GM19328 (cell line): Measurements from ENCODE around the gene HHLA2.

Experiments used
- ATAC-seq: cut with Tn5 transposase; IDR thresholded peaks from one replicate; pipeline ENCODE4 v1.9.1; 2021; ENCODE audit warnings: mild to moderate bottlenecking, moderate library complexity; ENCODE audit not compliant: unreplicated experiment

The HHLA2 gene

DNA sequence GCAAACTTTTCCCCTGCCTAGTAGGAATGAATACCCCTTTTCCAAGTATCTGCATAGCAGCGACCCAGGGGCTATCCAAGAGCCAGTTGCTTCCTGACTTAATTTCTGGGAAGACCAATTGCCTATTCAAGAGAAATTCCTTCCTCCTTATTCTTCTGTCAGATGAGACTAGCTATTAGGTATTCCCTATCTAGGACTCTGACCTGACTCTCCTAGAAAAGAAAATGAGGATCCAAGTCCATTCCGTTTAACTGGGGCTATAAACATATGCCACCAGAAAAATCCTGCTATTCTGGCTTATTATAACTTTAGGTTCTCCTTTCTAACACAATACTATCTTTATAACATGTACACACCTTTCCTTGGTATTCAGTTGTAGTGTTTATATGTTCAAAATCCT, 1.7 kb downstream of the HHLA2 start:
- no peak for ATAC-seq

DNA sequence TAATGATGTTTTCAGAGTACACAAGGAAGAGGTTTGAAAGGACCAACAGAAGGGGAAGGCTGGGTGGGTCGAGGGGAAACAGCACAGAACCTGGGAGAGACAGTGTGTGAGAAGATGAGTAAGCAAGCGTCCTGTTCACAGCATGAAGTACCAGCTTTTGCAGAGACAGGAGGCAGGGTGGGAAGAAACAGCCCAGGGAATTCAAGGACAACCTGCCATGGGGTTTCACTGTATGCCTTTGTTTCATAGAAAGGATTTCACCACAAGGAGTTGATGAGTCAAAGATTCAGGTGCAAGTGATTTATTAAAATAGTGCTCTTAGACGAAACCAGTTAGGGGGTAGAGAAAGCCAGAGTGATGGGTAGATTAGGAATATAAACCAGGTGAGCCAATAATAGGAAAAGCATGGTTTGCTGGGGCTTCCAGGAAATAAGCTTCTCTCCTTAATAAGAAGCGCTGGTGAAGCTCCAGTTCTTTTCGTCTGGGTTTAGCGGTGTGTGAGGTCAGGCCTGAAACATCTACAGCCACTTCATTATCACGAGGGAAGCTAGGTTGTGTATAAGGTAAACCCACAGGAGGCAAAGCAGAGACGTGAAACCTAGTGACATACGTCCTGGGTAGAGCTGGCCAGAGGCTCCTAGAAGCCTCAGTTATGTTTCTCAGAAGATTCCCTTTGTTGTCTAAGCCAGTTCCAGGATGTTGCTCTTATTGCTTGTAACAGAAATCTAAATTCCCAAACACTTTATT, 3.9 kb downstream of the HHLA2 start:
- no peak for ATAC-seq

DNA sequence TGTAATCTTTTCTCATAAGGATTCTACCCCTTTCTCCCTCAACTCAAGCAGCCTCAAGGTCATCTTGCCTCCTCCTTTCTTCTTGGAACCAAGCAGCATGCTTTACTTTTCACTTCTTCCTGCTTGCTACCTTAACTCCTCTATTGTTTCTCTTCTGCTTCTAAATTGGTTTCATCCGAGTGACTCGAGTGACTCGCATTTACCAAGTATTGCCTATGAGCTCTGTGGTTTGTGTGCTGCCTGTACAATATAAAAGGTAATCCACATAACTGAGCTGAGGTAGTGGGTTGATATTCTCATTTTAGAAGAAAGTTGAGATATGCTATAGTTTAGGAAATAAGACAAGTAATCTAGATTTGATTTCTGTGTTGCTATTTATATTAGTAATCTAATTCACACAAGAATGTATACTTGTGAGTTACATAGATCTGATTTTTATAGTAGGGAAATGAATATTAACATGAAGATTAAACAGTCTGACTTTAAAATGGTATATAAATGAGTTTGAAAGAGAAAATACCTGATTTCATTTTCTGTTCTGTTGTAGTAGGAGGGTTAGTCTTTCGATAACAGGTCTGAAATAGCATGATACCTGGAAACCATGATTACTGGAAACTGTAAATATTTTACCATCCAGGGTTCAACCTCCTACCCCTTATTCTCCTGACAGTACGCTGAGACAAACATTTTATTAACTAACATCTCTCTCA, 5.5 kb downstream of the HHLA2 start:
- ATAC-seq: no peak

DNA sequence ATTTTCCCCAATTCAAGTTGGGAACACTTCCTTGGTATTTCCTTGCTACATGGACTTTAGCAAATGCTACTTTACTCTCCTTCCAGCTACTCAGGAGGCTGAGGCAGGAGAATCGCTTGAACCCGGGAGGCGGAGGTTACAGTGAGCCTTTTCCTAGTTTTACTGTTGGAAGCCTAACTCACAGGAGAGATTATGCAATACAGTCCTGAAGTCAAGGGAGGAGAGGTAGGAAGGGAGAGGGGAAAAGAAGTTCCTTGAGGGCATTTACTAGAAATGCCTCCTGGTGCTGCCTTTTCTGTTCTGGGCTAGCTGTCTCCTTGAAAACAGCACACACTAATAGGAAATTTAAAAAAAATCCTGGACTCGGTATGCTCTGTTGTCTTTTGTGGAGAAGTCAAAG, 6.2 kb downstream of the HHLA2 start:
- ATAC-seq: no peak

DNA sequence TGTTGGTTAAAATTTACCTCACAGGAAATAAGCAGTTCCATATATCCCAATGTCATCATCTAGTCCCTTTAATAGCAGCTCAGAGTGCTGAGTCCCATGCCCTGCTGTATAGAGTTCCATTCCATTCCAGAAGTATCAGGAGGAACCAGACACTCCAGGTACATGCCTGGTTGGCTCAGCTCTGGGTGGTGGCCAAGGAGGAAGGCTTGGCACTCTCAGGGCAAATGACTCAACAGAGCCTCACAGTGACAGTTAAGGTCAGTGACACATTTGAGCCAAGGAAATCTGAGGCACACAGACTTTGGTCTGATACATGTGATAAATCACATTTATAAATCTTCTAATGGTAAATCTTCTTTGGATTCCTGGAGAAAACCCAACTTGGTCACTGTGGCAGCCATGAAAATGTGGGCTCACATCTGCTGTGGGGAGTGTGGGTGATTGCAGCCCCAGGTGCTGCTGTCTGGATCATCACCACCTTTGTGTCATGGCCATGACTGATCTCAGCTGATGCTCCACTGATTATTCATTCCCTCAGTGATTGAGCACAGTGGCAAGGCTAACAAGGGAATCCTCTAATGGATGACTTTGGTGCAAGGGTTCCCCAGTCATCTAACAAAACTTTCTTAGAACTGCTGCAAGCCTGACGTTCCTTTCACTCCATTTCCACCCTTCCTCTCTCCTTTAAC, 9.3 kb downstream of the HHLA2 start:
- ATAC-seq: no peak

DNA sequence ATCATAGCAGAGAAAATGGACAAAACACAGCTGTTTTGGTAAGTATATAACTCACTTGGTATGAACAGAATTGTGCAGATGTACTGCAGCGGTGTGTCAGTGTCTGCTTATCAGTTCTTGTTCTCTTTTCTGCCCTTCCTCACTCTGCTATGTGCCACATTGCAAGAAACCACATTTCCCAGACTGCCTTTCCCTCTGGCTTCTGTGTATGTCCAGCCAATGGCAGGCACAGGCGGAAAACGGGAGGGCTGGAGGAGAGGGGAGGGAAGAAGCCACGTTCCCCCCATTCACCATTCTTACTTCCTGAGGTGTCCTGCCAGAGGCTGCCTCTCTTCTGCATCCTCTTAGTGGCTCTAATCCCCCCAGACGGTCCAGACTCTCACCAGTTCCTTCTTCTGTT, 15.4 kb downstream of the HHLA2 start:
- ATAC-seq: no peak

DNA sequence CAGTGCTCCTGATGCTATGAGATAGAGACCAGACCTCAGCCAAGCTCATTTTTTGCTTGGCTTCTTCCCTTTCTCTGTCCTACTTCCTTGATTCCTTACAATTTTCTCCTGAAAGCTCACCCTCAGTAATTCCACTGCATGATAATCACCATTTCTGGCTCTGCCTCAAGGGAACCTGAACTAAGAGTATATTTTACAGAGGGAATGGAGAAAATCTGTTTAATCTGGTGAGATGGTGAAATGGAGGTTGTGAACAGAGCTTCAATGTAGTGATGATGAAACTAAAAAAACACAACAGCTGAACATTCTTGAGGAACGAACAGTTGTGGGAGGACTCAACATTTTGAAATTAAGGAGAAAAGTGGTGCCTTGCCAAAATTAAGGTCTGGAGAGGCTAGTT, 16.3 kb downstream of the HHLA2 start:
- no peak for ATAC-seq

DNA sequence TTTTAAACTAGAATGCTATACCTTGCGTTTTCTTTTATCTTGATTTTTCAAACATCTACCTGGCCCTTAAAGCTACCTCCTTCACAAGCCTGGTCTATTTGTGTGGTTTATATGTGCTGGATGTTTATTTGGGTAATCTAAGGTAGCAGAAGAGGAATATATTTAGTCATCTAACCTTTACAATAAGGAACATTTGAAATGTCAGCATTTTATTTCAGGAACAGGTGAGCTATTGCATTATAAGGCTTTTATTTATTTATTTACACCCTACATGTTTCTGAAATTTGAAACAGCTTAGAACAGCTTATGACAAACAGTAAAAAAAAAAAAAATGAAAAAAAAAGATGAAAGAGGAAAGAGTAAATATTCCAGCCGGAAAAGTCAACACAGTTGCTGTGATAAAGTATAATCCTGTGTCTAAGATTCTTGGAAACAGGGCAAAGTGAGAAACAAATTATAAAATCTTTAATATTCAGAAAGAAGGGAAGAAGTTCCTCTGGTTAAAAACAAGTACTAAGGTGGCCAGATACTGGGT, 19.5 kb downstream of the HHLA2 start:
- ATAC-seq: no peak

DNA sequence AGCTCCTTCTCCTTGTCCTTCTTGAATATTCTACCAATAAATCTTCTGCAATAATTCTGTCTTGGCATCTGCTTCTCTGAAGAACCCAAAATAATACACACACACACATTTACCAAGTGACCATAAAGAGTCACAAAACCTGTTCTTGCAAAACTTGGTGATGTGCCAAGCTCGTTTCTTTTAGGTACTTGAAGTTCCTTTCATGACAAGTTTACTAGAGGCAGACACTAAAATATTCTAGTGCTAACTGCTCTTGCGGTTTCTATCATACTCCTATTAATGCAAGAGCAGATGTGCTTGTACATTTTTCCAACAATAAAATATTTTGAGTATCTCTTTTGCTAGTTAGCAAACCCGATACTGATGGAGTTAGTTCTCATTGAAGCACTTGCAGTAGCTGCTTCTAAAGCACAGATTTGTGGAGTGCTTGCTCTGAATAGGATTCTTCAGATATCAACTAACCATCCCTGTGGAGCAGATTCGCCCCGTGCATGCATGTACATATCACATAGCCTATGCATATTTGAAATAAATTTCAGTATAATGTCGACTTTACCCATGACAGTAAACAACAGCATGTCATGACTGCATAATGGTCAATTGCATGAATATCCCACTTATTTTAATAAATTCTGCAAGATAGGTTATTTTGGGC, 23.2 kb downstream of the HHLA2 start:
- ATAC-seq: no peak

DNA sequence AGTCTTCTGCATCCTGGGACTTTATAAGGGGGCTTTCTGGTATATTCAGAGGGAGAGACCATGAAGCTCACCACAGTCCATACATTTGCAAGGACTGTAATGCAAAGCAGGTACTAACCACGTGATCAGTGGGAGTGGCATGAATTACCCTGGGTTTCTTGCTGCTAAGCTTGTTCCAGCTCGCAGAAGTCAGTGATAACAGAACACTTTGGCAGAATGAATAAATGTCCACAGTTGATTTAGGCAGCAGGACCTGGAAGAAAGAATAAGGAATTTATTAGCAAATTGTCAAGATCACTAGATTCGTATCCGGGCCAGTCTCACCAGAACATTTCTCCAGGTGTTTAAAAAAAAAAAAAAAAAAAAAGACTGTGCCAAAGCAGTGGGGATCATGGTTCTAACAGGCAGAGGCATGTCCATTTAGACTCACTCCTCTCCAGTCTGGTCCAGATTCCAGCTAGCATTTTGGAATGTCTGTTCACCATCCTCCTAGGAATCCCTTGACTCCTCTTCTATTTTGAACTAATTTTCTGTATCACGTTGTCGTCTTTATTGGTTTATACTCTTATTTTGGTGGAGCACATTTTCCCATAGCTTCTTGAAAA, 24.5 kb downstream of the HHLA2 start:
- ATAC-seq: no peak

DNA sequence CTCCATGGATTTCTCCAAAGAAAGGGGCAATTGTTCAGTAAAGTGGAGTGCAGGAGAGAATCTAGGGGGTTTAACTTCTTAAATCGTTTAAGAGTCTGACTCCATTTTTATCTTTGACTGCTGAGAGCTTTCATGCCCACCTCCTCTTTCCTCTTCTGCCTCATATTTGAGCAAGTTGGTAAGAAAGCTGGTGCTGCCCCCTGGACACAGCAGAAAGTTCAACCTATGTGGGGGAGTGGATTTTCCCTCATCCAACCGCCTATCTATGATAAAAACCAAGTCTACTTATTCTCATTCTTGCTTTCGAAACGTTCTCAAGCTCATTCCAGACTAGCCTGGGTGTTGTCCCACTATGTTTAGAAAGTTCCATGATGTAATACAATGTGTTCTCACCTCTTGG, 26.0 kb downstream of the HHLA2 start:
- no peak for ATAC-seq

DNA sequence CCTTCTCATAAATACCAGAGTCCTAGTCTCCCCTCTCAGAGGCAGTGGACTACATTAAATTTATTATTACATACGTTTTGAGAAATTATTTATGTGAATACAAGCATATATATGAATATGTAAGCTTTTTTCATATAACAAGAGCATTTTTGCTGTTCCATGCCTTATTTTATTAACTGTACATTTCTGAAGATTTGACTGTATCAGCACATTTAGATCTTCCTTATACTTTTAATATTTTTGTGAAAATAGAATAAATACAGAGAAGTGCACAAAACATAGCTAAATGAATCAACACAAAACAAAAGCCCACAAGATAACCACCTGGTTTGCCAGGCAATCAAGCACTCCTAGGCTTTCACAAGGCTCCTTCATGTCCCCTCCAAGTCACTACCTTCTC, 27.8 kb downstream of the HHLA2 start:
- ATAC-seq: no peak

DNA sequence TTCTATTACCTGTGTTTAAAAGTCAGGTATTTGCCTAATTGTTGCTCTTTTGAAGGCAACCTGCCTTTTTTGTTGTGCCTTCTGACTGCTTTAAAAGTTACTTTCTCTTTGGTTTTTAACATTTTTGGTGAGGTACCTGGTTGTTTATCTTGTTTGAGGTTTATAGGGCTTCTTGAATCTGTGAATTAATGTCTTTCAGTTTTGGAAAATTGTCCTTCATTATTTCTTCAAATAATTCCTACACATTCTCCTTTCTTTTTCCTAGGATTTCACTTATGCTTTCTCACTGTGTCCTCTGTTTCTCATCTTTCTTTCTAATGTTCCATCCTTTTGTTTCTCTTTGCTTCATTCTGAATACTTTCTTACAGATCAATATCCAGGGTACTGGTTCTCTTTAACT, 30.8 kb downstream of the HHLA2 start:
- no peak for ATAC-seq

DNA sequence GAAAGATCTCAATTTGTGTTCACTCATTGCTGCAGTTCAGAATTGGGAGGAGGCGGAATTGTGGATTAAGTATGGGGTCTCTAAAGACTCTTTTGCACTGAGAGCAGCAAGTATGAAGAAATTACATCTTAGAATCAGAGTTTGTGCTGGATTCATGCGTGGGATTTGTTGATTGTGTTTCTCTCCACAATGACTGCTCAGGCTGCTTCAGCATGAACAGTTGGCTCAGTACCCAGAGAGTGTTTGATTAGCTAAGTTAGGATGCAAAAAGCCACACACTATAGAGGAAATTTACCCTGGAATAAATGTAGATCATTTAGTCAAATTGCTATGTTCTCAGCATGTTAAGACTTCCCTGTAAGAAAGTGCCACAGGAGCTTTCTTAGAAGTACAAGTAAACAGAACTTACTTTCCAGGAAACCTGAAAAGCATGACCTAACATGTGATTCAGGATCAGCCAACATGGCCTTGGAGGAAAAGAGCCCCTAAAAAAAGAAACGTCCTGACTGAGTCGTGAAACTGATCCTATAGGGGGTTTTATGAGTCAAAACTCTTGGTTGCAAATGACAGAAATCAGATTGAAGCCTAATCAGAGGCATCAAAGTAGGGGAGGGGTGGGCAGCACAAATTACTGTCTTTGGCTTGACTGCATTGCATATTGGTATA, 32.6 kb downstream of the HHLA2 start:
- ATAC-seq: no peak

DNA sequence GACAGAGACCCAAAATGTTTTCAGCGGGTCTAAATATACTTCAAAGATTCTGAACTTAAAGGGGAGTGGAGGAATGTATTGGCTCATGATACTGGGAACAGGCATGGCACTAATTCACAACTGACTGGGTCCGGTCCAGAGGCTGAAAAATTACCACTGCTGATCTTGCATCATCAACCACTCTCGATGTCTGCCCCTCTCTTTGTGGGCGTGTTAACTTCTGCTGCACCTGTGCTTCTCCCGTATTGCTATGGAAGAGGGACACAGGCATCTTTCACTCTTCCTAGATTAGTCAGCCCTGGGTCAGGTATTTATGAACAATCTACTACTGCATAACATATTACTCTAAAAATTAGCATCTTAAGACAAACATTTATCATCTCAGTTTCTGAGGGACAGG, 33.2 kb downstream of the HHLA2 start:
- ATAC-seq: no peak

DNA sequence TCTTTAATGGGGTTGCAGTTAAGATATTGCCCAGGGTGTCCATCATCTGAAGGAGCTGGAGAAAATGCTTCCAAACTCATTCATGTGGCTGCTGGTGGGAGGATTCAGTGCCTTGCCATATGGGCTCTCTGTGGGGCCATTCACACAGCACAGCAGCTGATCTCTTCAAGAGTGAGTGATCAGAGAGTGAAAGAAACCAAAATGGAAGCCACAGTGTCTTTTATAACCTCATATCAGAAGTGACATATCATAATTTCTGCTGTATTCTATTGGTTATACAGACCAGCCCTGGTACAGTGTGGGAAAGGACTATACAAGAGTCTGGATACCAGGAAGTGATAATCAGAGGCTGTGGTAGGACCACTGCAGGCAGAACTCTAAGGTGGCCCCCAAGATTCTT, 33.6 kb downstream of the HHLA2 start:
- no peak for ATAC-seq

DNA sequence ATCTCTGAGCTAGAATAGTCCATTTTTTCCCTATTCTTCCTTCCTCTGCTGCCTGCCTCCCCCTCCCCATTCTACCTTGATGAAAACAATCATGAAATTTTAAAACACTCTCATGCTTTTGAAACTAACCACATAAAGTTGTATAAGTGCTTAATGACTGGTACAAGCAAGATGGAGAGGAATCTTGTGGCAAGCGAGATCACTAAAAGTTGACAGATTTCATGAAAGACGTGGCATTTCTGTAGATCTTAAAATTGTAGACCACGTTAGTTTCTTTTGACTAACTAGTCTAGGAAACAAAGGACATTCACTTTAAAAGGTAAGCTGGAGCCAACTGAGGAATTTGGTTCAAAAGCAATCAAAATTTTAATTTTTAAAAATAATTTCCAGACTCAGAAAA, 35.4 kb downstream of the HHLA2 start:
- ATAC-seq: no peak

DNA sequence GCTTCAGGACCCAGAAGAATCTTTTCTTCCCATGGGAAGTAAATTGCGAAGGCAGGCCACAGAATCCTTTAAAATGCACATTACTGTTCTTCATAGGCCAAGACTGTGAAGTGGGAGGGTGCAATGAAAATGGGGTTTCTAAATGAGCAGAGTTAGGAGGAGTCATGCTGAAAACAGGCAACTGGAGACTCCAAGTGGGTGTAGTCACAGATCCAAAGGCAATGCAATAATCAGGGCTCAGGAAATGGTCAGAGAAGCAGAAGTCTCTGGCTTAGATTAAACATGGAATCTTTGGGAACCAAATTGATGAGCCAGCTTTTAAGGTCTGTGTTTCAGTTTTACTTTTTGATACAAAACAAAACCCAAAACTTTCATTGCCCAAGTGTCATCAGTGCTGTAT, 37.6 kb downstream of the HHLA2 start:
- ATAC-seq: no peak

DNA sequence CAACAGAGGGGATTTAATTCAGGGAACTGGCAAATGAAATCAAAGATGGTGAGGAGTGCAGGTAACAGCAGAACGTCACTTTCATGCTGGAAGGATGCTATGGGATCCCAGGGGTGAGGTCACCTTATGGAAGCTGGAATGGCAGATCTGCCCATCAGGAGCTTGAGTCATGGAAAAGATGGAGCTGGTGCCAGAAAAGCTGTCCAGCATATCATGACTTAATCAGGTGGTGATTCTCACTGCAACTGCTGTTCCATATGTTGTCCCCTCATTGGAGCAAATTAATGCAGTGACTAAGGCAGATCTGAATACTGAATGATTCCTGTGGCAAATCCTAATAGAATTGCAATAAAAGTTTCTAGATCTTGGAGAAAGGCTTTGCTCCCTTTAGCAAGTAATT, 38.4 kb downstream of the HHLA2 start:
- no peak for ATAC-seq

DNA sequence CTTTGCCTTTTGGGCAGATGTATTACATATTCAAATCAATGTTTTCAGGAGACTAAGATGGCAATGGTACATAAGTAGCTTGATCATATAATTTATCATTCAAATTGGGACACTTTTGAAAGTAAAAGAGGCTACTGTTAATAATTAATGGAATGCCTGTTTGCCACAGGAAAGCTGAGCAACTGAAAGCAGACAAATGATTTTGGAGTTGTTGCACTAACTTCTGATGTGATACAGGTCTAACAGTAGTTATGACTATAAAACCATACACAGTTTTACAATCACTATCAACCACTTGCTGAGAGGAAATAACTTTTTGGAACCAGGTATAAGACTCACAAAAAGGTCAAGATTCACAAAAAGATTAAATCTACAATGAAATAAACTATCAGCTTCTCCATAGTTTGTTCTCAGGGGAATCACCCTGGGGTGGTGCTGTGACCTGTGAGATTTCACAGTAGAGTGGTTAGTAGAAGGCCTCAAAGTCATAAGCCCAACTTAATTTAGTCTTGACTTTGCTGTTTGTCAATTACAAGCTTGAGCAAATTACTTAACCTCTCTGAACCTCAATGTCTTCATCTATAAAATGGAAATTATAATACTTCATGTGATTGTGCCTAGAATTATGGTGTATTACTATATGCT, 42.7 kb downstream of the HHLA2 start:
- ATAC-seq: no peak
